GM18502 (cell line): ENCODE results near the gene STK24.

ENCODE experiments used
- ATAC-seq: cut with Tn5 transposase; IDR thresholded peaks from one replicate; pipeline ENCODE4 v1.9.1; 2021; ENCODE audit warnings: mild to moderate bottlenecking; ENCODE audit not compliant: unreplicated experiment, poor library complexity

Gene STK24

DNA sequence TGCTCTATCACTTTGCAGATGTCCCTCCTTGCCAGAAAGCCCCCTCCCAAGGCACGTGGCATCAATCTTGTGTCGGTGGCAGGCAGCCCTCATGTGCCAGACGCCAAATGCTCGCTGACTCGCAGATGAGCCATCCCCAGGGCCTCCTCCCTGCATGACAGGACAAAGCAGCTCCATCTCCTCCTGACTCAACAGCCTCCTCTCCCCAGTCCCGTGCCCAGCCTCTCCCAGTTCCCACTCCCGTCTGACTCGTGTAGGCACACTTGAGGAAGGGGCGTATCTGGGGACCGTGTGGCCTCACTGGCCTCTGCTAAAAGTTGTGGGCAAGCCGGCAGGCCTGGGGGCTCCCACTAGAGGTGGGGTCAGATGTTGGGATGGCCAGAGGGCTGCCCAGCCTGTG is 133.6 kb downstream of the STK24 start:
- ATAC-seq, result no peak

GRCh38 chr13:98442391-98443230 is 134.3 kb downstream of the STK24 start:
- ATAC-seq, result no peak

GRCh38 chr13:98441056-98441676 is 135.7 kb downstream of the STK24 start:
- no peak for ATAC-seq

DNA sequence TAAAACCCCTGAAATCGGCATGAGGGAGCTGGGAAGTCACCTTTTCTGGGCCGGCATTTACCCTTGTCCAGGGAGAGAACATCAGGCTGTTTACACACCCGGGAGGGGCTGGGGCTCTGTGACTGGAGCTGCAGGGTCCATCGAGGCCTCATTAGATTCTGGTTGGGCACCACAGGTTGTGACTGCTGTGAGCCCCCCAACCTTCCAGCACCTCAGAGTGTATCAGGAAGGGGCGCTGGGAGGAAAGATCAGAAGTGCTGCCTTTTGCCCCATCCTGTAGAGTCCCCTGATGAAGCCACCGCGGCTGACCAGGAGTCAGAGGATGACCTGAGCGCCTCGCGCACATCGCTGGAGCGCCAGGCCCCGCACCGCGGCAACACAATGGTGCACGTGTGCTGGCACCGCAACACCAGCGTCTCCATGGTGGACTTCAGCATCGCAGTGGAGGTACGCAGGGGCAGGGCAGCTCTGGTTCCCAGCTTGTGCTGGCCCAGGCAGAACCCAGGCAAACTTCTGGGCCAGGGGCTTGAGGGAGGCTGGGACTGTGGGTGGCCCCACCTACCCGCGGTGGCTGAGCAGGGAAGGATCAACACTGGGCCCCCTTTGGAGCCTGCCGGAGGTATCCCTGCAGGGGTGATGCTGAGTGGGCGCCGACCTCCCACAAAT is 136.4 kb downstream of the STK24 start:
- no peak for ATAC-seq

GRCh38 chr13:98439896-98440295 is 137.0 kb downstream of the STK24 start:
- ATAC-seq, result no peak

DNA sequence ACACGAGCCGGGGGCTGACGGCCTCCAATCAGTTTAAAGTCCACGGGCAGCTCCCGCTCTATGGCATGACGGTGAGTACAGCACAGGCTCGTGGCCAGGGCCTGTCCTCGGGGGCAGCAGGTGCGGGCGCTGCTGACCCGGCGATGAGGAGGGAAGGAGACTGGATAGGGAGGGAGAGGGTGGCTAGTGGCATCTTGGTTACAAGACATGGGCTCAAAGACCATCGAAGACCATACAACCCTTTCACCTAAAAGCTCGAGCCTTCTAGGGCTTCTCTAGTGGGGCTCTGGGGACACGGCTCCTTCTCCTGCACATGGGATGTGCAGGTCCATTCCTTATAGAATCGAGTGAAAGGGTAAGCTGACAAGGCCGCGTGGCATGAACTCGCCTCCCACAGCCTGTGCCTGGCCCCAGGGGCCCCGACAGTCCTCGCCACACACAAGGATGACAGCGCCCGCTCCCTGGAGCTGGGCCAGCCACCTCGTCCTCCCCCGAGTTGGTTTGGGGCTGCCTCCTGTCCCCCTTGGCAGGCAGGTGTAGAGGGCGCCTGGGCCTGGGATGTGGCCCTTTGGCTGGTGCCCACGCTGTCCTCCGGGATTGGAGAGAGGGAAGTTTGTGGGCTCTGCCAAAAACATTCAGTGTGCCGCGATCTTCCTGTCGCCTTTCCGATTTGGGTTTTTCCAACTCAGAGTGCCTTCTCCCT is 137.6 kb downstream of the STK24 start:
- no peak for ATAC-seq

- no peak for ATAC-seq
Observed at GRCh38 chr13:98438246-98439125, 138.4 kb downstream of the STK24 start.

DNA sequence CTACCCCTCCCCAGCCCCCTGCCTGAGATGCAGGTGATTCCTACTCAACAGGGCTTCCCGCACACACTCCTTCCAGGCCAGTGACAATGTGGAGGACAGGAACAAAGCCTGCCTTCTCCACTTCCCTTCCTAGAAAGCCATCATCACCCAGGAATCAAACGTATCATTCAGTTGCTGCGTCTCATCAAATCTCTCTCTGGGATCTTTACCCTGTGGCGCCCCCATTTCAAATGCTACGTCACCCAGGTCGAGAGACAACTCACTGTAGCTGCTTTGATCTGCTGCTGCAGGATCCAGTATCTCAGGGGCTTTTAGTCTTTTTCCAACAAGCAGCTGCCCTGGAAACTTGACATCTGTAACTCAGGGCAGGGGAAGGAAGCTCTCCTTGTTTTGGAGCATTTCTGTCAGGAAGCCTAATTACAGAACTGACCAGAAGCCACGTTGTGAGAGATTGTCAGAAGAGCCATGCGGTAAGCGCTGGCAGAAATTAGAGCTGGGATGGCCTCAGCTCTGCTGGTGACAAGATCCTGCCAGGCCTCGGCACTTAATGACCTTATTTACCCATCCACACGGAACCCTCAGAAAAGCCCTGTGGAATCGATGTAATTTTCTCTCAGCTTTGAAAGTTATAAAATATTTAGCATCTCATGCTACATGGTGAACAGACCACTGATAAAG is 140.5 kb downstream of the STK24 start:
- ATAC-seq, result no peak

DNA sequence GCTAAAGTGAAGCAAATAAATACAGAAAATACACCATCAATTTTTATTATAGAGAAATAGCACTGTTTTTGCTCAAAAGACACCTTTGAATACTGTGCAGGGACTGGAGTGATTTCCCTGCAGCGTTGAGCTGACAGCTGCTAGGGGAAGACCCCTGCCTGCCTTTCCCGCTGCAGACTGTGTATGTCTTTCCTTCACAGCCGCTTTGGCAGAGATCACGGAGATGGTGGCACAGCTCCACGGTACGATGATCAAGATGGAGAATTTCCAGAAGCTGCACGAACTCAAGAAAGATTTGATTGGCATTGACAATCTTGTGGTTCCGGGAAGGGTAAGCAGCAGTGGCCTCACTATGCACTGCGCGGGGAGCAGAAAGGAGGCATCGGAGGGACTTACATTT is 141.5 kb downstream of the STK24 start:
- ATAC-seq, result no peak

DNA sequence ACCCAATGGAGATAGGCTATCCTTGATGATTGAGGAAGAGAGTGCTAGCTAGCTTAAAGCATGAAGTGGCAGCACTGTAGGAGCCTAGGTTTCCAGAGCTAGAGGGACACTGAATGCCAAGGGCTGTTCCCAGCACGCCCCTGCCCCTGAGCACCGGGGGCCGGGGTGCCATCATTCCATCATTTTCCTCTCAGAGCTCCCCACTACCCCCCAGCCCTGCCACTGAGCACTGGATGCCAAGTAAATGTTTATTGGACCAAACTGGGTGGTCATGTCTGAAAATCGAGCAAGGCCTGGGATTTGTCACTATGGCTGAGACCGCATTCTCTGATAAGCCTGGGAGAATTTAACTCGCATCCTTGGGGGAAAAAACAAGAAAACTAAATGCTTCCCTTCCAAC is 142.8 kb downstream of the STK24 start:
- no peak for ATAC-seq

- ATAC-seq, result no peak
Observed at GRCh38 chr13:98433654-98434053, 143.3 kb downstream of the STK24 start.

DNA sequence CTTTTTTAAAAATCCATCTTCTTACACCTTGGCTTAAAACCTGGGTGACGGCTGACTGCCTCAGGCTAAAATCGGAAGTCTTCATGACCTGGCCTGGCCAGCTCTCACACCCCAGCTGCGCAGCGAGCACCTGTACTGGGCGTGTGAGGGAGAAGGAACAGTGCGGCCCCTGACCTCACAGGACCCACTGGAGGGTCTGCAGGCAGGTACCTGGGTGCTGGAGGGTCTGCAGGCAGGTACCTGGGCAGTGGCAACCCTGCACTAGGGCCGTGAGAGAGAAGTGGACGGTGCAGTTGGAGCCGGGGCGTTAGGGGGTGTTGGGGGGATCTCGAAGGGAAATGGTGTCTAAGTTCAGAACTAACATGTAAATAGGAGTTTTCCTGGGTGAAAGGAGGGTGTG is 144.3 kb downstream of the STK24 start:
- no peak for ATAC-seq

DNA sequence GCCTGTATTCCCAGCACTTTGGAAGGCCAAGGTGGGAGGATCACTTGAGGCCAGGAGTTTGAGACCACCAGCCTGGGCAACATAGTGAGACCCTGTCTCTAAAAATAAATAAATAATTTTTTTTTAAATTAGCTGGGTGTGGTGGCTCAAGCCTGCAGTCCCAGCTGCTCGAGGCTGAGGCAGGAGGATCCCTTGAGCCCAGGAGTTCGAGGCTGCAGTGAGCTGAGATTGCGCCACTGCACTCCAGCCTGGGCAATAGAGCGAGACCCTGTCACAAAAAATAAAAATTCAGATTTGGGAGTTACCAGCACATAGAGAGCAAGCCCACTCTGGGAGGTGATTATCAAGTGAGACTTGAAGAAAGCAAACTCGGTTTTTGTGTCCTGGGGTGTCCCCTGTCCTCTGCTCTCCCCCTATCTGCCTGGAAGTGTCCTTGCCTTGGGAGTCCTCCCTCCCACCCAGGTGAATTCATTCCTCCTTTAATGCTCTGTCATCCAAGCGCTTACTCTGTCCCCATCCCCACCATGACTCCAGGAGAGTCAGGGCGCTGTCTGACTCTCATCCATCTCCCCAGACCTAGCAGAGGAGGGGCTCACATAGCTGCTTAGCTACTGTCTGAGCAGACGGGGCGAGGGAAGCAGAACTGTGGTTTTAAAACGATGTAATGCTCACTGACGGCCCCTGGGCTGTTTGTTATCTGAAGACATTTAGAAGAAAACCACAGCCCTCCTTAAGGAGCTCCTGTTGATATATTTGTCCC is 146.8 kb downstream of the STK24 start:
- no peak for ATAC-seq

- no peak for ATAC-seq
Observed at GRCh38 chr13:98429531-98429930, 147.4 kb downstream of the STK24 start.

- ATAC-seq, result no peak
Observed at GRCh38 chr13:98429081-98429480, 147.8 kb downstream of the STK24 start.

DNA sequence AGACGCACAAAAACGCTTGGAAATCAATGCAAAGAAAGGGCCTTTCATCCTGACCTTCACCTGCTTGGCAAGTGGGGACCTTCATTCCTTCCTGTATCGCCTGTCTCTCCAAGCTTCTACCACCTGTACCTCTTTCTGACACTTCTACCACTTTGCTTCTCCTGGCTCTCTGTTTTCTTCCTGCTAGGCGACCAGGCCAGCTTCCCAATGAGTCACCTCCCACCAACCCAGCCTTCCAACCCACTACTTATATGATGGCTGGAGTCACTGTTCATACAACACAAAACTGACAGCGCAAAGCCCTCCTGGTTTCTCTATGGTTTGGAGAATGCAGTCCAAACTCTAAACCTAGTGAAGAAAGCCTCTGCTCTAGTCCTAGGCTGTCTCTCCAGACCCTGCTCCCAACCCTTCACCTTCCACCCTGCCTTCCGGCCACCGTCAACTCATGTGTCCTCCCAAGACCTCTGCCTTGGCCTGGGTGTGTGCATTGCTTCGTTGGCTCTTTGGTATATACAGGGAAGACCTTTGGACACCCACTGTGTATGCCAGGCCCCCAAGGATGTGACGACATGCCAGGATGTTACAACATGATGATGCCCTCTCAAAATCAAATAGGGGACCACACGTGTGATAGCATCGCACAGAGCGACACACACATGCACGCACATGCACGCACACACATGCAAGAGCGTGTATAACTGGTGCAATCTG is 148.5 kb downstream of the STK24 start:
- no peak for ATAC-seq

DNA sequence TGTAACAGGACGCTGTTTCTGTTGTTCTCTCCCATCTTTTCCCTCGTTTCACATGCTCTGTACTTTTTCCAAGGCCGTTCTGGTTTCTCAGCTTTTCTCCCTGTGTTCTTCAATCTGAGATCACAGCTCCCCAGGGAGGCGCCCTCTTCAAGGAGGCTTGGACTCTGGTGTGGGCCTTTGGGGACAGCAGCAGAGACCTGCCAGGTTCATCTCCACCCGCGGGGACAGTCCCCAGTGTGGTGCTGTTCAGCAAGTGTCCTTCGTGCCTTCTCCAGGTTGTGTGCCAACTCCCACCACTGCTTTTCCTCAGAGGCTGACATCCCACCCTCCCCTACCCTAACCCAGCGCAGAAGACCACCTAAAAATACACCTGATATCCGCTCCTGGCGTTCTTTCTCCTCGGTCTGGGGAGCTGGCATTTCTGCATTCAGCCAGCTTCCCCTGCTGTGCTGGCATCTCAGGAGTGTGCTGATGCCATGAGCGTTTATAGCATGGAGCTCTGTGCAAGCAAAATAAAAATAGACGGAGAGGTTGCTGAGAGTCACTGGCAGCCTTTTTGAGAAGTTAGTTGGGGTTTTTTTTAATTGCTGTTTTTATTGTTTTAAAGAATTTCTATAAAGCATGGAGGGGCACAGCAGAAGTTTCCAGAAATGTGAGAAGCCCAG is 149.4 kb downstream of the STK24 start:
- ATAC-seq, result no peak

DNA sequence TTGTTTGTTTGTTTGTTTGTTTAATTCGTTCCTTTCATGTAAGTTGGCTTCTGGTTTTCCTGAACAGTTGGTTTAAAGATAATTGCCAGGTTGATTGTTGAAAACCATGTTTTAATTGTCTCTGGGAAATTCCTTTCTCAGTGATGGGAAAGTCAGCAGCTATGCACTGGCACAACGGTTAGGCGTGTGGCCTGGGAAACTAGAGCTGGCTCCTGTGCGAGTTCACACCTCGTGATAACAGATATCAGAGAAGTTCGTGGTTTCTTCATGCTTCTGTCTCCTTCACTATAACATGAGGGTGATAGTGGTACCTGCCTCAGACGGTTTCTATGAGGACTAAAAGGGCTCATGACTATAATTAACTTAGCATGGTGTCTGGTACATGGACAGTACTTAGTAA is 153.5 kb downstream of the STK24 start:
- ATAC-seq, result no peak
